Upper lobe of left lung (tissue), 6 donors: Measurements from ENCODE around the gene SLC6A13. TPM values are rescaled to one million over a fixed set of nuclear protein-coding genes. Genes with fewer than 3 reads are reported as not detected.
"Not testable (repeated sequence)": the region's sequence is repeated elsewhere in the genome, so short reads cannot be mapped to it uniquely, and the experiment has no call there.

Experiments
- ATAC-seq, 2 donors: fragments of 200-7000 bp; cut with Tn5 transposase; one replicate each; pipeline ENCODE4 v1.9.1; 2022; ENCODE audit warnings: mild to moderate bottlenecking in 2 of 2, moderate library complexity in 2 of 2; ENCODE audit not compliant: low FRiP score in 2 of 2
- DNase-seq, 2 donors: peaks; one replicate each; pipeline ENCODE4 v3.0.0-alpha.2; 2019 to 2020
- H3K27ac ChIP-seq, 4 donors: fragments of 200-600 bp; sonication (generic); one replicate each; pipeline ENCODE4 v1.5.1; 2016 to 2019
- H3K27me3 ChIP-seq, 4 donors: fragments of 200-600 bp; sonication (generic); one replicate each; pipeline ENCODE4 v1.5.1; 2017 to 2019
- H3K36me3 ChIP-seq, 4 donors: fragments of 200-600 bp; sonication (generic); one replicate each; pipeline ENCODE4 v1.5.1; 2016 to 2019
- H3K4me1 ChIP-seq, 4 donors: fragments of 200-600 bp; sonication (generic); one replicate each; pipeline ENCODE4 v1.5.1; 2018 to 2019
- H3K4me3 ChIP-seq, 4 donors: fragments of 200-600 bp; sonication (generic); one replicate each; pipeline ENCODE4 v1.5.1; 2017 to 2019; ENCODE audit warnings: mild to moderate bottlenecking in 2 of 4, moderate library complexity in 1 of 4
- H3K9me3 ChIP-seq, 4 donors: fragments of 200-600 bp; sonication (generic); one replicate each; pipeline ENCODE4 v1.5.1; 2018 to 2019
- EP300 ChIP-seq, 4 donors: sonication (generic); formaldehyde crosslinking; IDR thresholded peaks; one replicate each; pipeline ENCODE4 v1.5.1; 2017; ENCODE audit warnings: antibody characterized with exemption in 4 of 4, control low read depth in 2 of 4
- POLR2A ChIP-seq, 4 donors: fragments of 450-650 bp; IDR thresholded peaks; one replicate each; pipeline ENCODE4 v1.5.1; 2016 to 2017; ENCODE audit warnings: antibody characterized with exemption in 4 of 4, mild to moderate bottlenecking in 2 of 4
- POLR2AphosphoS5 ChIP-seq, 2 donors: sonication (generic); formaldehyde crosslinking; IDR thresholded peaks; one replicate each; pipeline ENCODE4 v1.5.1; 2017; ENCODE audit warnings: antibody characterized with exemption in 2 of 2
- WGBS, 2 donors: methylation state at CpG; one replicate each; pipeline ENCODE4 v1.1.5; 2017 to 2018; 5-methylcytosine and 5-hydroxymethylcytosine counted together
- total RNA-seq, 6 donors: library from RNA; depleted of rRNA in 4 of 6; stranded (reverse); fragments of >200 nt in 4 of 6; gene quantifications; one replicate each; pipeline versions ENCODE4 v1.1.0 to v1.2.1, GENCODE V29; 2016 to 2021
- TF ChIP-seq, protein P1 (sequence below), 6 experiments: fragments of 450-650 bp in 4 of 6; fragments of 200-600 bp in 2 of 6; sonication (generic) in 2 of 6; IDR thresholded peaks; one replicate each; pipeline ENCODE4 v1.5.1; 2016 to 2019; ENCODE audit warnings: antibody characterized with exemption in 6 of 6
- donor health status: DM: no; HTN: no; CAD: no; lungs with moderate emphysema.
- donor health status: DM: no; HTN: yes; CAD: no; lungs with severe emphysema.

The SLC6A13 gene
- 1 to 10 TPM in 5 of 6 donors, not detected in 1; 1.6 to 2.3 (median 2.0) TPM for total RNA-seq

DNA sequence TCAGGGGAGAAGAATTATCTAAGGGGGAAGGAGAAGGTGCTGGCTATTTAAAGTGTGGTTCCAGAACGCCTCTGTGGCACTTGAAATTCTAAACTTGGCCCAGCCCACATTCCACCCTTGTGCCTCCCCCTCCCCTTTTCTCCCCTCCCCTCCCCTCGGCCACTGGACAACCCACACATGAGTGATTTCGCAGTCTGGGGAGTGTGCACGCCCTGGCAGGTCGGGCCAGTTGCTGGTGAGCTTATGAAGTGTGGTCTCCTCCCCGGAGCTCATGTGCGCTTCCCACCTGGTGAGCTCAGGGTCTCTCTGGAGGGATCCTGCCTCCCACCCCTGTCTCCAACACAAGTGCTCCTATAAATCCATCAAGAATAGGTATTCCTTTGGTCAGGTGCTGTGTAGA is at the start of gene SLC6A13:
TSS of gene SLC6A13 (minus strand) at position 20 of the 400 bp plus-strand sequence. CDS start 2,784 bp downstream, outside the sequence.
- H3K9me3 ChIP-seq, result no peaks in the 10 kb centered on the region
- no peak within 1 kb of the TSS for H3K27ac ChIP-seq
- no peaks in the 10 kb centered on the region for H3K36me3 ChIP-seq
- DNase-seq (peak in 1 of 2 donors; percentile 42), ATAC-seq (peak; percentile 46 to 82)
- TF ChIP-seq, protein P1, sequence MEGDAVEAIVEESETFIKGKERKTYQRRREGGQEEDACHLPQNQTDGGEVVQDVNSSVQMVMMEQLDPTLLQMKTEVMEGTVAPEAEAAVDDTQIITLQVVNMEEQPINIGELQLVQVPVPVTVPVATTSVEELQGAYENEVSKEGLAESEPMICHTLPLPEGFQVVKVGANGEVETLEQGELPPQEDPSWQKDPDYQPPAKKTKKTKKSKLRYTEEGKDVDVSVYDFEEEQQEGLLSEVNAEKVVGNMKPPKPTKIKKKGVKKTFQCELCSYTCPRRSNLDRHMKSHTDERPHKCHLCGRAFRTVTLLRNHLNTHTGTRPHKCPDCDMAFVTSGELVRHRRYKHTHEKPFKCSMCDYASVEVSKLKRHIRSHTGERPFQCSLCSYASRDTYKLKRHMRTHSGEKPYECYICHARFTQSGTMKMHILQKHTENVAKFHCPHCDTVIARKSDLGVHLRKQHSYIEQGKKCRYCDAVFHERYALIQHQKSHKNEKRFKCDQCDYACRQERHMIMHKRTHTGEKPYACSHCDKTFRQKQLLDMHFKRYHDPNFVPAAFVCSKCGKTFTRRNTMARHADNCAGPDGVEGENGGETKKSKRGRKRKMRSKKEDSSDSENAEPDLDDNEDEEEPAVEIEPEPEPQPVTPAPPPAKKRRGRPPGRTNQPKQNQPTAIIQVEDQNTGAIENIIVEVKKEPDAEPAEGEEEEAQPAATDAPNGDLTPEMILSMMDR (IDR thresholded peaks at IDR 0.05), result no peak
- TF ChIP-seq POLR2A (IDR thresholded peaks at IDR 0.05), result peak in 1 of 4 donors; percentile 17
- no peak within 1 kb of the TSS for H3K4me3 ChIP-seq
- no peaks in the 10 kb centered on the region for H3K4me1 ChIP-seq
- H3K27me3 ChIP-seq, result no peaks in the 10 kb centered on the region
- WGBS, 2 donors, result 27 to 30% methylated on average over 7 of the region's 7 CpGs

GRCh38 chr12:308511-308910 is 45.9 kb upstream of the SLC6A13 start:
- 75 to 77% methylated on average over 2 of the region's 2 CpGs for WGBS, 2 donors
- TF ChIP-seq EP300 (IDR thresholded peaks at IDR 0.05) (no peak), POLR2AphosphoS5 (IDR thresholded peaks at IDR 0.05) (no peak), POLR2A (IDR thresholded peaks at IDR 0.05) (no peak)
- TF ChIP-seq, protein P1 (IDR thresholded peaks at IDR 0.05), result no peak
- ATAC-seq (no peak), DNase-seq (no peak)
- Histone ChIP-seq H3K36me3 (peaks cover 53 to 97% (median 77%) of the 10 kb centered on the region in 4 donors), H3K27me3 (no peaks in the 10 kb centered on the region), H3K4me1 (no peaks in the 10 kb centered on the region), H3K9me3 (no peaks in the 10 kb centered on the region), H3K4me3 (no peak overlapping the region), H3K27ac (no peak overlapping the region)

DNA sequence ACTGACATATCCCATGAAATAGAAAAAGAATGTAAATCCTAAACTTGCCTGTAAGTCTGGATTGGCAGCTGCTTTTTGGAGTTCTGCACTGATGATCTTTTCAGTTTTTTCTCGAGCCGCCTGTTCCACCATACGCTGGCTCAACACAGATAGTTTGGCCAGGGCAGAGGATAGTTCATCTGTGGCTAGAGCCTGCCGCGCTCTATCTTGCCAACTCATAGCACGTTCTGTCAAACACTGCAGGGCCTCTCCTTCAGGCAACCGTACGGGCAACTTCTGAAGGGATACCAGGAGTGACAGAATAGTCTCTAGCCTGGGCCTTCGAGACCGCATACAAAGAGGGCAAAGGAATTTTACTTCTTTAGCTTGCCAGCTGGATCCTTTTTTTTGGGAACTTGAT is 44.8 kb upstream of the SLC6A13 start:
- no peaks in the 10 kb centered on the region for H3K9me3 ChIP-seq
- TF ChIP-seq, protein P1 (IDR thresholded peaks at IDR 0.05), result no peak
- no peak for TF ChIP-seq POLR2A (IDR thresholded peaks at IDR 0.05)
- TF ChIP-seq EP300 (IDR thresholded peaks at IDR 0.05), result no peak
- TF ChIP-seq POLR2AphosphoS5 (IDR thresholded peaks at IDR 0.05), result no peak
- no peak overlapping the region for H3K4me3 ChIP-seq
- H3K36me3 ChIP-seq, result peaks cover 53 to 97% (median 70%) of the 10 kb centered on the region in 4 donors
- DNase-seq (no peak), ATAC-seq (no peak)
- H3K4me1 ChIP-seq, result no peaks in the 10 kb centered on the region
- 97 to 100% methylated on average over 8 to 10 of the region's 10 CpGs for WGBS, 2 donors
- H3K27me3 ChIP-seq, result no peaks in the 10 kb centered on the region
- H3K27ac ChIP-seq, result no peak overlapping the region

DNA sequence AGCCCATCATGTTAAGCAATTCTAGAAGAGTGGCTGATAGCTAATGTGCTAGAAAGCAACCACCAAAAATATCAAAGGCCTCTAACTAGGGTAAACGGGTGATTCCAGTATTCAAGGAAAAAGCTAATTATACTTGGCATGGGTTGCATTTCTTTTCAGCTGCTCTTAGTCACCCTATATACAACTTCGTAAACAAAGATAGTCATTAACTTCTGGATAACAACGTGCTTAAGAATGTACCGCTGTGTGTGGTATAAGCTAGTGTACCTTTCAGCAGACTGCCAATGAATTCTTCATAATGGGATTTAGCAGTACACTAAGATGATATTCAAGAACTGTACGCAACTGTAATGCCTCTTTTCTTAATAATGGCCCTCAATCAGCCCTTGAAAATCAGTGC is 42.2 kb upstream of the SLC6A13 start:
- DNase-seq (no peak), ATAC-seq (no peak)
- no peaks in the 10 kb centered on the region for H3K4me1 ChIP-seq
- no peaks in the 10 kb centered on the region for H3K27me3 ChIP-seq
- 68 to 70% methylated on average over 5 of the region's 5 CpGs for WGBS, 2 donors
- H3K4me3 ChIP-seq, result no peak overlapping the region
- no peaks in the 10 kb centered on the region for H3K9me3 ChIP-seq
- peaks cover 38 to 80% (median 46%) of the 10 kb centered on the region in 4 donors for H3K36me3 ChIP-seq
- no peak overlapping the region for H3K27ac ChIP-seq
- TF ChIP-seq, protein P1 (IDR thresholded peaks at IDR 0.05), result no peak
- TF ChIP-seq POLR2A (IDR thresholded peaks at IDR 0.05), result no peak
- no peak for TF ChIP-seq EP300 (IDR thresholded peaks at IDR 0.05)
- TF ChIP-seq POLR2AphosphoS5 (IDR thresholded peaks at IDR 0.05), result no peak

- H3K4me1 ChIP-seq, H3K27ac ChIP-seq, ATAC-seq, H3K4me3 ChIP-seq, DNase-seq, H3K27me3 ChIP-seq, H3K9me3 ChIP-seq: not testable (repeated sequence)
- WGBS, 2 donors, result 71 to 73% methylated on average over 3 of the region's 3 CpGs
- H3K36me3 ChIP-seq, result peaks cover 26 to 71% (median 35%) of the 10 kb centered on the region in 4 donors
Observed at GRCh38 chr12:302766-303165, 40.1 kb upstream of the SLC6A13 start.

- 95 to 97% methylated on average over 1 of the region's 1 CpG for WGBS, 2 donors
- not testable (repeated sequence) for H3K4me1 ChIP-seq, H3K4me3 ChIP-seq, H3K27ac ChIP-seq, H3K27me3 ChIP-seq, H3K9me3 ChIP-seq, ATAC-seq, DNase-seq
- H3K36me3 ChIP-seq, result peaks cover 15 to 71% (median 35%) of the 10 kb centered on the region in 4 donors
Observed at GRCh38 chr12:300166-300565, 37.5 kb upstream of the SLC6A13 start.

GRCh38 chr12:299511-299910 is 36.9 kb upstream of the SLC6A13 start:
- DNase-seq, H3K27ac ChIP-seq, H3K4me1 ChIP-seq, H3K4me3 ChIP-seq, ATAC-seq, H3K9me3 ChIP-seq, H3K27me3 ChIP-seq: not testable (repeated sequence)
- WGBS, 2 donors, result 88 to 97% methylated on average over 5 of the region's 5 CpGs
- H3K36me3 ChIP-seq, result peaks cover 13 to 71% (median 37%) of the 10 kb centered on the region in 4 donors

- not testable (repeated sequence) for H3K27ac ChIP-seq, H3K9me3 ChIP-seq, H3K4me3 ChIP-seq, H3K27me3 ChIP-seq, ATAC-seq, H3K4me1 ChIP-seq
- DNase-seq, result peak in 1 of 2 donors; percentile 19
- peaks cover 14 to 74% (median 49%) of the 10 kb centered on the region in 4 donors for H3K36me3 ChIP-seq
- WGBS, 2 donors, result 76 to 92% methylated on average over 5 to 8 of the region's 8 CpGs
Observed at GRCh38 chr12:298059-298458, 35.4 kb upstream of the SLC6A13 start.
